CD4-positive, alpha-beta T cell treated with Interleukin-6 for 4 hours (primary cell): ENCODE results near the gene BMERB1.
"Not testable (repeated sequence)": the region's sequence is repeated elsewhere in the genome, so short reads cannot be mapped to it uniquely, and the experiment has no call there.

Source experiments
- DNase-seq: peaks from one replicate; pipeline ENCODE4 v3.0.0-alpha.2; 2020; ENCODE audit warnings: mixed read lengths

BMERB1 gene

DNA sequence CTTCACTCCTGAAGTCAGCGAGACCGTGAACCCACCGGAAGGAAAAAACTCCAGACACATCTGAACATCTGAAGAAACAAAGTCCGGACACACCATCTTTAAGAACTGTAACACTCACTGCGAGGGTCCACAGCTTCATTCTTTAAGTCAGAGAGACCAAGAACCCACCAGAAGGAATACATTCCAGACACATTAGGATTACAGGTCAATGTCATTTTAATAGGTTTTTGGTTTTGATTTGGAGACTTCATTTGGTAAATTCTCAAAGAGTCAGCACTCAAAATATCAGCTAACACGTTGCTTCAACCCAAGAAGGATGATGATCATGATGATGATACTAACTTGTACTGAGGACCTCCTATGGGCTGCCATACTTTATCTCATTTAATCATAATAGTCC, 7.6 kb upstream of the BMERB1 start:
- DNase-seq = no peak

DNA sequence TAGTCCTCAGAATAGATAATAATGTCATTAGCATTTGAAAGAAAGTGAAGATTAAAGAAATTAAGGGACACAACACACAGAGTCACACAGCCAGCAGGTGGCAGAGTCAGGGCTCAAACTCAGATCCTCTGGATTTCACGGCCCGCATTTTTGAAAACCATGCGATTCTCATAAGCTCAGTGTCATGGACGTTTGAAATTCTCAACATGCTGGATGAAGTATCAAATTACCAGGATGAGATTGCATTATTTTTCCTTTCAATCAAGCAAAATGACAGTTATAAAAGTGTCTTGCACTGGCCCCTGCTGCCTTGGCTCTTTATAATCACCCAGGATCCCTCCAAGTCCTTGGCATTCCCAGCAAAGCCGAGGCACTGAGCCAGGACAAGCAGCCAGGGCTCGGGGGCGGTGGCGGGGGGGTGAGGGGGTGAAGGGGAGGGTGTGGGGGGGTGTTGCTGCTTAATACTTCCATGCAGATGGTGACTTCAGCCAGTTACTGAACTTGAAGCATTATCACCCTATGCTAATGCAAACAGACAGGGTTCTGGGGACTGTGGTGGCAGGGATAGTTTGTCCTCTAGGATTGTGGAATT, 6.6 kb upstream of the BMERB1 start:
- DNase-seq = peak; percentile 67

DNA sequence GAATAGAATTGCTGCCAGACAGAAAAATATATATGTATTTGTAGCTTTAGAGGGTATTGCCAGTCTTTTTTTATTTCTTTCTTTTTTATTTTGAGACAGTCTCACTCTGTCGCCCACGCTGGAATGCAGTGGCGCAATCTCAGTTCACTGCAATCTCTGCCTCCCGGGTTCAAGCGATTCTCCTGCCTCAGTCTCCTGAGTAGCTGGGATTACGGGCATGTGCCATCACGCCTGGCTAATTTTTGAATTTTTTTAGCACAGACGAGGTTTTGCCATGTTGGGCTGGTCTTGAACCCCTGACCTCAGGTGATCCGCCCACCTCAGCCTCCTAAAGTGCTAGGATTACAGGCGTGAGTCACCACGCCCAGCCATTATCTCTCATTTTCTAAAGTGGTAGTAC, 3.5 kb upstream of the BMERB1 start:
- DNase-seq = not testable (repeated sequence)

DNA sequence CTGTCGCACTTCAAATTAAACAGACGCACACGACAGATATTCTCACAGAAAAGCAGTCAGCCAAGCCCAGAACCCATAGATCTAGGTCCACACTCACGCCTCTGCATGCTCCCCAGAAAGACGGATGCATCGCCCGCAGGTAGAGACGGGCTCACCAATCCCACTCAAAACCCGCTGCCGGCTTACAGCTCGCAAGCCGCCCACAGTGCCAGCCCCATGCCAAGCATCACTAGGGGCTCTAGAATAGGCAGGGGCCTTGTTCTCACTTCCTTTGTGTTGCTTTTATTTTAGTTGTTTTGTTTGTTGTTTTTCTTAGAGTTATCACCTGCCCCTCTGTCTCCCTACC, 336 bp upstream of the BMERB1 start:
- no peak for DNase-seq

DNA sequence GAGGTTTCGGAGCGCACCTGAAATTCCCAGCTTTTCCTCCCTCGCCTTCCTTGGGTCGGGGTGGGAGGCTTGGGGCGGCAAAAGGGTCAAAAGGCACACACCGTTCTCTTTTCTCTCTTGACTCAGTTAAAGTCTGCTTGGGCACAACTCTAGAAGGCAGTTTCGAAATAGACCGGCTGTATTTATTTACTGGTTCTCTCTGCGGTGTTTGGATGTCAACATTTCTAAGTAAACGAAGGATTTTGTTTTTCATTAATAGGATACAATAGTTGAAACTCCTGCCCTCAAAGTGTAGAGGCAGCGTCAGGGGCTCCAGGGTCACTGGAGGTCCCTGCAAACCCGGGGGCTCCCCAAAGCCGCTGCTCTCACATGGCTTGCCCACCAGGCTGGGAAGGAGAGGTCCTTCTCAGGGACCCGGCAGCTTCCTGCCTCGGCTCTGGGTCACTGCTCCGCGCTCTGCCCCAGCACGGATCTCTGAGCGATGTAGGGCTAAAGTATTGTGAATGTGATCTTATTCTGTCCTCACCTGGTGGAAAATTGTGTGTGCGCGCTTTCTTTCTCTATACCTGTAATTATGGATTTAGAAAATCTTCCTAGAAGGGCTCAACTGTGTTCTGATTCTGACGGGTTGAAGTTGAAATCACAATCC, 952 bp downstream of the BMERB1 start:
- no peak for DNase-seq

DNA sequence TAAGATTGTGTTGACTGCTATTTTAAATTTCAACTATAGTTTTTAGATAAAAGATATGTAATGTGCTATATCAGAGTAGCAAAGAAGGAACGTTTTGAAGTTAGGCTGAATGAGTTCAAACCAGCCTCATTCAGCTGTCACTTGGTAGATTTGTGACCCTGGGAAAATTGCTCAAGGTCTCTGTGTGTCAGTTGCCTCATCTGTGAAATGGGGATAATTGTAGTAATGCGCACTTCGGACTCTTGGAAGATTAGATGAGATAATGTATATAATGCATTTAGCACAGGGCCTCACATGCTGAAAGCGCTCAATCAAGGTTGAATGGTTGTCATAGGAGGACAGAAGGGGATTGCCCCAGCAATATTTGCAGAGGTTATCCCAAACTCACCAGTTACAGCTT, 4.7 kb downstream of the BMERB1 start:
- no peak for DNase-seq

DNA sequence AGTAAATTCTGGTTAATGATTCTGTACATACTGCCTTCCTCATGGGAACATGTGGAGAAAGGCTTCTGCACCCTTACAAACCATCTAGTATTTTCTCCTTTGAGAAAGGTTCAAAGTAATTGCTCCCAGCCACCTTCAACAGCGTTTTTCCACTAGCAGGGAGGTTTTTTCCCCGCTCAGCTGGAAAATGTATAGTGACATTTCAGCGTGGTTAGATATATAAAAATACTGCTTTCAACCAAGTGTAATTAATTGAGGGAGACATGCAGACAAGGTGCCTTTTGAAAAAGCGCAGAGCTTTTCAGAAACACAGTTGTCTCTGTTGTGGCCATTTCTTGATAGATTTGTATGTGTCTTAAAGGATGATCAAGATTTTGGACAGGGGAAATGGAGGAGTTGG, 5.1 kb downstream of the BMERB1 start:
- DNase-seq = no peak

DNA sequence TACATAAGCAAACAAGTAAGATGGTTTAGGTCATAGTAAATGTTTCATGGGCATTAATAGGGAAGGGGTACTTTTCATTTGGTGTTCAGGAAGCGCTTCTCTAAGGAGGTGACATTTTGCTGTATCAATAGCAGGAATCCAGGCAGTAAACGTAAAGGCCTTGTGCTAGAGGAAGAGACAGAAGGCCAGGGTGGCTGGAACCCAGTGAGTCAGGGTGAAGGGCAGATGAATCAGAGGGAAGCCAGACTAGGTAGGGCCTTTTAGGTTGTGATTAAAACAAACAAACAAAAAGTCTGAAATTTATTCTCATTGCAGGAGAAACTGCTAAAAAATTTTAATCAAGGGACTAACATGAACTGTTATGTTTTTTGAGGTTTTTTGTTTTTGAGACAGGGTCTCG, 6.5 kb downstream of the BMERB1 start:
- DNase-seq = no peak

DNA sequence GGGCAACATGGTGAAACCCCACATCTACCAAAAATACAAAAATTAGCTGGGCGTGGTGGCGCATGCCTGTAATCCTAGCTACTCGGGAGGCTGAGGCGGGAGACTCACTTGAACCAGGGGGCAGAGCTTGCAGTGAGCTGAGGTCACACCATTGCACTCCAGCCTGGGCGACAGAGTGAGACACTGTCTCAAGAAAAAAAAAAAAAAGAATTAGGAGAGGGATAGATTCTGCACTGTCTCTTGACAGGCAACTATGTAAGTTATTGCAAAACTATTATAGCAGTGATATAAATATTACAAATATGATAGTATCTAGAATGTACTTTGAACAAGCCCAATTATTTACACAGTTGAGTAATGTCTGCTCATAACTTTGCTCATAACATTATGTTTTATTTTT, 7.8 kb downstream of the BMERB1 start:
- DNase-seq = not testable (repeated sequence)

DNA sequence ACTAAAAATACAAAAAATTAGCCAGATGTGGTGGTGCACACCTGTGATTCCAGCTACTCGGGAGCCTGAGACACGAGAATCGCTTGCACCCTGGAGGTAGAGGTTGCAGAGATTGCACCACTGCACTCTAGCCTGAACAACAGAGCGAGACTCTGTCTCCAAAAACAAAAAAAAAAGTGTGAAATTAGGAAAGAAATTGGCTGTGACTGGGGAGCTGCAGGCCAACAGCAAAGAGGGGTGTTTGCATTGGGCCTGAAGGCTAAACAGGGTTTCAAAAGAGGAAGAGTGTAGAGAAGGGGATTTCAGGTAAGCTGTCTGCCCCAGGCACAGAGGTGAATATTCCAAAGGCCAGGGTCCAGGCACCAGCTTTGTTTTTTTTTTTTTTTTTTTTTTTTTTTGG, 9.4 kb downstream of the BMERB1 start:
- no peak for DNase-seq

DNA sequence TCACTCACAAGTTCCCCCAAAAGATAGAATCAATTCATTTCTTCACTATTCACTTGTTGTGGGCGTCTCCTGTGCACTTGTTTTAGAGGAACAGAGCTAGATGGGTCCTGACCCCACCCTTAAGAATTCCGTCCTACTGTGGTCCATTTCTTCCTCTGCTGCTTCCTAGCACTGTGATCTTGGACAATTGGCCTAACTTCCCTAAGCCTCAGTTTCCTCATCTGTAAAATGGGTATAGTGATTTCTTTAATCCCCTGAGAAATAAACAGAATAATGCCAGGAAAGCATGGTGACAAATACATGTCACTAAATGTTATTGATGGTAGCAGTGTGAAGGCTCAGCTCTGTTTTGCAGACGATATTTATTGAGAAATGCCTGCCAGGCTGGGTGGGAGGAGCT, 9.9 kb downstream of the BMERB1 start:
- DNase-seq = no peak

DNA sequence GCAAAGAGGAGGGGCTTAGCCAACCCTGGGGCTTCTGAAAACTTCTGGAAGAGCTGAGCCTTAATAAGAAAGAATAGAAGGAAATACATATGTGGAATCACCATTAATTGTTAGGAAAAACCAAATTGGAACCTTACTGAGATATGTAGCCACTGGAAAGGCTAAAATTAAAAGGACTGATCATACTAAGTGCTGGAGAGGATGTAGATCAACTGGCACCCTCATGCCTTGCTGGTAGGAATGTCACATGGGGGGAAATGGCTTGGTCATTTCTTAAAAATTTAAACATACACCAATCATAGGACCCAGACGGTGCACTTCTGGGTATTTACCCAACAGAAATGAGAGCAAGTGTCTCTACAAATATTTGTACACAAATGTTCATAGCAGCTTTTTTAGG, 11.1 kb downstream of the BMERB1 start:
- no peak for DNase-seq

DNA sequence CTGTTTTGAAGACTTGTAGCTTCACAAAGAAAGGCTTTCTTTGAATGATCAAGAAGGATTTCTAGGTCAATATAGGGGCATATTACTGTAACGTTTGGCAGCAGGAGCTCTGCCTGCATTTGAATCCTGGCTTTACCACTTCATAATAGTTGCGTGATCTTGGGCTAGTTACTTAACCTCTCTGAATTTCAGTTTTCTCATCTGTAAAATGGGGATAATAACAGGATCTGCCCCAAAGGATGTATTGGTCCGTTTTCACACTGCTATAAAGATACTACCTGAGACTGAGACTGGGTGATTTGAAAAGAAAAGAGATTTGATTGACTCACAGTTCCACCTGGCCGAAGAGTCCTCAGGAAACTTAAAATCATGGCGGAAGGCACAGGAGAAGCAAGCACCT, 12.5 kb downstream of the BMERB1 start:
- no peak for DNase-seq

DNA sequence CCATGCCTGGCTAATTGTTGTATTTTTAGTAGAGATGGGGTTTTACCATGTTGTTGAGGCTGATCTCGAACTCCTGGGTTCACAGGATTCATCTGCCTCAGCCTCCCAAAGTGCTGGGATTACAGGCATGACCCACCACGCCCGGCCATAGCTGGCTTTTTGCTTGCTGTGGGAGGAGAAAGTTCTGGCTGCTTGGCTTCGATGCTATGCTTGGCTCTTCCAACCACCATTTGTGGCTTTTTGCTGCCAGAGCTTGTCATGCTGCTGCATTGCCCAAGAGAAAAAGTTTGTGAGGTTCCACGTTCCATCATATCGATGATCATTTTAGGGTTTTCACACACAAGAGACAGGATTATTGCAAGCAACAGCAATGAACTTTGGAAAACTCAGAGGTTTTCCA, 16.2 kb downstream of the BMERB1 start:
- DNase-seq = no peak

DNA sequence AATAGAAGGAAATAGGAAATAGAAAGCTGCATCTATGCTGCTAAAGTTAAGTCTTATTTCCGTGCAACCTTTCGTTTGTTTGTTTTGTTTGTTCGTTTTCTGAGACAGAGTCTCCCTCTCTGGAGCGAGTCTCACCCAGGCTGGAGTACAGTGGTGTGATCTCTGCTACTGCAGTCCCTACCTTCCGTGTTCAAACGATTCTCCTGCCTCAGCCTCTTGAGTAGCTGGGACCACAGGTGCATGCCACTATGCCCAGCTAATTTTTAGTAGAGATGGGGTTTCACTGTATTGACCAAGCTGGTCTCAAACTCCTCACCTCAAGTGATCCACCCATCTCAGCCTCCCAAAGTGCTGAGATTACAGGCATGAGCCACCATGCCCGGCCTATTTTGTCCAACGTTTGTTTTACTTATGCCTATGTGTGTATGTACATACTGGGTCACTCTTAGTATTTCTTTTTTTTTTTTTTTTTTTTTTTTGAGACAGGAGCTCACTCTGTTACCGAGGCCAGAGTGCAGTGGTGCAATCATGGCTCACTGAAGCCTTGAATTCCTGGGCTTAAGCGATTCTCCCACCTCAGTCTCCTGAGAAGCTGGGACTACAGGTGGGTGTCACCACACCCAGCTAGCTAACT, 16.8 kb downstream of the BMERB1 start:
- no peak for DNase-seq

DNA sequence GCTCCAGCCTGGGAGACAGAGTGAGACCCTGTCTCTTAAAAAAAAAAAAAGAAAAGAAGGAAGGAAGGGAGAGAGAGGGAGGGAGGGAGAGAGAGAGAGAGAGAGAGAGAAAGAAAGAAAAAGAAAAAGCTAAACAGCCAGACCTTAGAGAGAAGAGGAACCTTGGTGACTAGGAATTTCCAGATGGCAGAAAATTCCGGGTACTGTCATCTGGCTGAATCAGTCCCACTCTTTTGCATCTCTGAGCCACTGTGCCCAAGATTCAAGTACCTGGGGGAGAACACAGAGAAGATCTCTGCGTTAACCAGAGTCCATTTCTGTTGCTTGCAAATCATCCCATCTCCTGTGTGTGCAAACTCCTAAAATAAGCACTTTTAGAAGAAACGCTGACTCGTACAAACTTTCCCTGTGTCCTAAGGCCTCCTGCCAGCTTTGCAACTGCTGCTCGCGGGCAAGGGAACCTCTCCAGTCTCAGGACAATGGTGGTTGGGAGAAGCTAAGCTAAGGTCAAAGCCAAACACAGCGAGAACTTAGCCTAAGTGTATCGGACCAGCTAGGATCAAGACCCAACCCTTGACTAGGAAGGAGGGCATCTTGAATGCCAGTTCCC, 18.0 kb downstream of the BMERB1 start:
- DNase-seq = no peak

DNA sequence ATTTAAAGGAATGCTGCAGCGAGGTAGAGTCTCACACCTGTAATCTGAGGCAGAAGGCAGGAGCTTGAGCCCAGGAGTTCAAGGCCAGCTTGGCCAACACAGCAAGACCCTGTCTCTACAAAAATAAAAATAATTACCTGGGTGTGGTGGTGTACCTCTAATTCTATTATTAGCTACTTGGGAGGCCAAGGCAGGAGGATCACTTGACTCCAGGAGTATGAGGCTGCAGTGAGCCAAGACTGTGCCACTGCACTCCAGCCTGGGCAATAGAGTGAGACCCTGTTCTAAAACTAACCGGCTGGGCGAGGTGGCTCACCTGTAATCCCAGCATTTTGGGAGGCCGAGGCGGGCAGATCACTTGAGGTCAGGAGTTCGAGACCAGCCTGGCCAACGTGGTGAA, 18.9 kb downstream of the BMERB1 start:
- DNase-seq = not testable (repeated sequence)

DNA sequence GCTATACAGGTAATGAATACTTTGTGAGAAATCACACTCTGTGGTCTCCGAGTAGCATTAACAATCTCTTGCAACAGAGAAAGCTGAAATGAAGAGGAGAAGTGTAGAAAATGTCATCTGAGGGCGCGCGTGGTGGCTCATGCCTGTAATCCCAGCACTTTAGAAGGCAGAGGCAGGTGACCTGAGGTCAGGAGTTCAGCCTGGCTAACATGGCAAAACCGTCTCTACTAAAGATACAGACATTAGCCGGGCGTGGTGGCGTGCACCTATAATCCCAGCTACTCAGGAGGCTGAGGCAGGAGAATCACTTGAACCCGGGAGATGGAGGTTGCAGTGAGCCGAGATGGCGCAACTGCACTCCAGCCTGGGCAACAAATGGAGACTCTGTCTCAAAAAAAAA, 20.5 kb downstream of the BMERB1 start:
- DNase-seq = not testable (repeated sequence)

DNA sequence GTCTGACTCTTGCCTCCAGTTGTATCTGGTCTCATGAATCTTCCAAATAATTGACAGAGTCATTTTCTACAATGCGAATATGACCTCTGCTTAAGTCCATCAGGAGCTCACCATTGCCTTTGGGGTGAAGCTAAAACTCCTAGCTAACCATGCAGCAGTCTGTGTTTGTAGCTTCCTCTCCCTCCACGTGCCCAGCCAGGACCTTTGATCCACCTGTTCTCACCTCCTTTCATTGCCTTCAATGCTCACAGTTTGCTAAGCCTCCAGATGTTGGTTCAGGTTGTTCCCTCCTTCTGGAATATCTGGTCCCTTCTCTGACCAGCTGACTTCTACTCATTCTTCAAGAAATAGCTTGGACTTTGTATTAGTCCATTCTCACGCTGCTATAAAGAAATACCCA, 23.0 kb downstream of the BMERB1 start:
- DNase-seq = no peak

DNA sequence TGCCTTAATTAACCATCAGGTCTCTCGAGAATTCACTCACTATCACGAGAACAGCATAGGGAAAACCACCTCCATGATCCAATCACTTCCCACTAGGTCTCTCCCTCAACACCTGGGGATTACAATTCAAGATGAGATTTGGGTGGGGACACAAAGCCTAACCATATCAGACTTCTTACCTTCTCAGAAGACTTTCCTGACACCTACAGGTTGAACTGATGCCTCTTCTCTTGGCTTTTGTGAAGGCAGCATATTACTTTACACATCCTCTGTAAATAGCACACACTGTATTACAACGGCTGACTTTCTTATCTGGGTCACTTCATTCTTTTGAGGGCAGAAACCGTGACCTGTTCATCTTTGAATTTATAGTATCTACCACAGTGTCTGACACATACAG, 23.6 kb downstream of the BMERB1 start:
- no peak for DNase-seq

DNA sequence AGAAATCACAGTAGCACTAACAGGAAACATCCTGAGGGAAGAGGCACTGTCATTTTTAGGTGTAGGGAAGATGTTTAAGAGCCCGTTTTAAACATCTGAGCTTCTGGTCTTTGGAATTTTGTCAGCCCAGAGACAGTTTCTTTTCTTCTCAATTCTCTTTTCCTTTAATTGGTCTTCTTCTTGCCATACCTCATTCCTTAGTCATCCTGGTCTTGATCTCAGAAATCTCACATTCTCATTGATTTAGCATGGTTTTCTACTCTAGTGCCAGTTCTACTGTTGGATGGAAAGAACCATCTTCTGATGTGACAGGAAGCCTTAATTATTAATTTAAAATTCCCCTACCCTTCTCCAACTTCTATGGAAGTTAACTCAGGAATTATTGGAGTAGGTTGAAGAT, 25.4 kb downstream of the BMERB1 start:
- no peak for DNase-seq

DNA sequence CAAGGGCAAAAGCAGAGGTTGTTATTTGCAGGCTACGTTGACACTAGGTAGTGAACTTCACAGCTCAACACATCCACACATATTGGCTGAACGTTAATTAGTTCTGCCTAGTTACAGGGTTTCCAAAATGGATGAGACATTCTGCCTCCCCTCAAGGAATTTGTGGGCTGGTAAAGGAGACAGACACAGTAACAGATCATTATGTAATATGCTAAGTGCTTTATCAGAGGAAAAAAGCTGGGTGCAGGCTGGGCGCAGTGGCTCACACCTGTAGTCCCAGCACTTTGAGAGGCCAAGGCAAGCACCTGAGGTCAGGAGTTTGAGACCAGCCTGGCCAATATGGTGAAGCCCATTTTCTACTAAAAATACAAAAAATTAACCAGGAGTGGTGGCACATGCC, 26.2 kb downstream of the BMERB1 start:
- DNase-seq = no peak

DNA sequence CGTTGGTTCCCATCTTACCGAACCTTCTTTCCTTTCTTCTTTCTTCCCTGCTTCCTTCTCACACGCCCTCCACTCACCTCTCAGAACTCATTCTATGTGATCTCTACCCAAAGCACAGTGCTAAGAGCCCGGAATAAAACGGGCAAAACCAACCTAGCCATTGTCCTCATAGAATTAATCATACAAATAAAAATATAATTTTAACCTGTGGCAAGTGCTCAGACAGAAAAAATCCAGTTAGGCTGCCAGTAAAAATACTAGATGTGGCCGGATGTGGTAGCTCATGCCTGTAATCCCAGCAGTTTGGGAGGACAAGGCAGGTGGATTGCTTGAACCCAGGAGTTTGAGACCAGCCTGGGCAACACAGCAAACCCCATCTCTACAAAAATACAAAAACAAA, 27.0 kb downstream of the BMERB1 start:
- DNase-seq = no peak

DNA sequence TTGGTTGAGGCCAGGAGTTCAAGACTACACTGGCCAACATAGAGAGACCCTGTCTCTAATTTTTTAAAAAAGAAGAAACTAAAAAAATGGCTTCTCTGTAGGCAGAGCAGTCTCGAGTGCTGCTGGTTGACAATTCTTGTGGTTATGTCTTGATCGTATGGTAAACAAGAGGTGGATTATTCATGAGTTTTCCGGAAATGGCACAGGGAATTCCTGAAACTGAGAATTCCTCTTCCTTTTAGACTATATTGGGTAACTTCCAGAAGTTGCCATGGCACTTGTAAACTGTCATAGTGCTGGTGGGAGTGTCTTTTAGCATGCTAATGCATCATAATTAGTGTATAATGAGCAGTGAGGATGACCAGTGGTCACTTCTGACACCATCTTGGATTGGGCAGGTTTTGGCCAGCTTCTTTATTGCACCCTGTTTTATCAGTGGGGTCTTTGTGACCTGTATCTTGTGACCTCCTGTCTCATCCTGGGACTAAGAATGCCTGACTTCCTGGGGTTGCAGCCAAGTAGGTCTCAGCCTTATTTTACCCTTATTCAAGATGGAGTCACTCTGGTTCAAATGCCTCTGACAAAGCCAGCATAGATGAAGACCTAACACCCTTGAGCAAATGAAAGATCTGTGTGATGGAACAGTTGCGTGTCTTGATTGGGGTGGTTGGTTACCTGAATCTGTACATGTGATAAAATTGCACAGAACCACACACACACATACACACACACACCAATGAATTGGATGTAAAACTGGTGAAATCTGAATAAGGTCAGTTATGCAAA, 30.2 kb downstream of the BMERB1 start:
- DNase-seq = no peak
